NCI-H1092 treated with DMSO at 0.1 percent for 48 hours (cell line): ENCODE results near the gene MYO6.
"Not testable (repeated sequence)": the region's sequence is repeated elsewhere in the genome, so short reads cannot be mapped to it uniquely, and the experiment has no call there.

Experiments used
- DNase-seq: peaks from one replicate; lab custom pipeline; 2025; lab: John Stamatoyannopoulos, UW

Gene MYO6

DNA sequence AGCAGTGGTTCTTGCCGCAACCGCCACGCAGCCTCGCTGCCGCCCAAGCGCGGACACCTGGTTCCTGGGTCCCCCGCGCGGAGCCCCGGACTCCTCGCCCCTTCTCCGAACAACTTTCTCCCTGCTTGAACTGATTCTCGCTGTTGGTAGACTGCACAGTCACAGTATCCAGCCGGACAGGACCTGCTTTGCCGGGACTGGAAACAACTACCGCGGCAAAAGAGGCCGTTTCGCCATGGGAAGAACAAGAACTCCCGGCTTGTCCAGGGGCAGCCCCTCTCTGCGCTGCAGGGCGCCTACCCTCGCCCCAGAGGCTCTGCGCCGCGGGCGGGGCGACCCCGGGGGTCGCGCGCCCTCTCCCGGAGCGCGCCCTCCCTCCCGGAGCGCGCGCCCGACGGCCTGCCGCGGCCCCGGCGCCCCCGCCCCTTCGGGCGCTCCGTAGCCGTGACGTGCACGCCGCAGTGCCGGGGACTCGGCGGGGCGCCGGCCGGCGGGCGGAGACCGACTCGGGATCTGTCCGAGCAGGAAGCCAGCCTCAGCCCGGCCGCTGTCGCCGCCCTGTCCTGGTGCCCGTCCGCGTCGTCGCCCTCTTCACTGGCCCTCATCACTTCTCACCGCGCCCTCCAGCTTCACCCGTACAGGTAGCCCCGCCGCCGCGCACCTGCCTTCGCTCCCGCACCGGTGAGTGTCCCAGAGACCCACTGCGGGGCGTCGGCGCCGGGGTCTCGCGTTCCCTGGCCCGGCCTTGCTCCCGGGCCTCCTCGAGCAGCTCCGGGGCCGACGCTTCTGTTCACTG lies at the start of gene MYO6:
MYO6 (plus strand) TSS at position 497 of the 796 bp plus-strand sequence. CDS start 68,309 bp downstream, outside the sequence.
- peak; percentile 8 for DNase-seq

DNA sequence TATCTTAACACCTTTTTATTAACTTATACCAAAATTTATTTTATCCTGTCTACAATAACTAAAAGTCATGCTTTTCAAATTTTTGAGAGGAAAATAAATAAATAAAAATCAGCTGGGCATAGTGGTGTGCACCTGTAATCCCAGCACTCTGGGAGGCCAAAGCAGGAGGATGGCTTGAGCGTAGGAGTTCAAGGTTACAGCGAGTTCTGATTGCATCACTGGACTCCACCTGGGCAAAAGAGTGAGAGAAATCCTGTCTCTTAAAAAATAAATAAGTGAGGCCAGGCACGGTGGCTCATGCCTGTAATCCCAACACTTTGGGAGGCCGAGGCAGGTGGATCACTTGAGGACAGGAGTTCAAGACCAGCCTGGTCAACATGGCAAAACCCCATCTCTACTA lies 40.7 kb upstream of the MYO6 start:
- DNase-seq = not testable (repeated sequence)

GRCh38 chr6:75711173-75711572 lies 37.9 kb upstream of the MYO6 start:
- DNase-seq = no peak

GRCh38 chr6:75719133-75719532 lies 29.9 kb upstream of the MYO6 start:
- DNase-seq = no peak

- no peak for DNase-seq
Measured at GRCh38 chr6:75723382-75723781, 25.7 kb upstream of the MYO6 start.

DNA sequence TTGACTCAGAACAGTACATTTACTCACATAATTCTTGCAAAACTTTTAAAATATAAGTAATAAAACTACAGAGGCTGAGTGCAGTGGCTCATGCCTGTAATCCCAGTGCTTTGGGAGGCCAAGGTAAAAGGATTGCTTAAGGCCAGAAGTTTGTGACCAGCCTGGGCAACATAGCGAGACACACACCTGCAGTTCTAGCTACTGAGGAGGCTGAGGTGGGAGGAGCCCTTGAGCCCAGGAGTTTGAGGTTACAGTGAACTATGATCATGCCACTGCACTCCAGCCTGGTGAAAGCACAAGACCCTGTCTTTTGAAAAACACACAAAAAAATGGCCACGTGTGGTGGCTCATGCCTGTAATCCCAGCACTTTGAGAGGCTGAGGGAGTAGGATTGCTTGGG lies 21.8 kb upstream of the MYO6 start:
- no peak for DNase-seq

DNA sequence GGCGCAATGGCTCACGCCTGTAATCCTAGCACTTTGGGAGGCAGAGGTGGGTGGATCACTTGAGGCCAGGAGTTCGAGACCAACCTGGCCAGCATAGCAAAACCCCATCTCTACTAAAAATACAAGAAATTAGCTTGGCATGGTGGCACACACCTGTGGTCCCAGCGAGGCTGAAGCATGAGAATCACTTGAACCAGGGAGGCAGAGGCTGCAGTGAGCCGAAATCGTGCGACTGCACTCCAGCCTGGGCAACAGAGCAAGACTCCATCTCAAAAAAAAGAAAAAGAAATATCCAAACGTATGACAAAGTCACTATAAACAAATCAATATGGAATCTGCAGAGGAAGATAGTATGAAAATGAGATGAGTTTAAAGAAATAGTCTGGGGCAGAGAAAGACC lies 18.0 kb upstream of the MYO6 start:
- not testable (repeated sequence) for DNase-seq

DNA sequence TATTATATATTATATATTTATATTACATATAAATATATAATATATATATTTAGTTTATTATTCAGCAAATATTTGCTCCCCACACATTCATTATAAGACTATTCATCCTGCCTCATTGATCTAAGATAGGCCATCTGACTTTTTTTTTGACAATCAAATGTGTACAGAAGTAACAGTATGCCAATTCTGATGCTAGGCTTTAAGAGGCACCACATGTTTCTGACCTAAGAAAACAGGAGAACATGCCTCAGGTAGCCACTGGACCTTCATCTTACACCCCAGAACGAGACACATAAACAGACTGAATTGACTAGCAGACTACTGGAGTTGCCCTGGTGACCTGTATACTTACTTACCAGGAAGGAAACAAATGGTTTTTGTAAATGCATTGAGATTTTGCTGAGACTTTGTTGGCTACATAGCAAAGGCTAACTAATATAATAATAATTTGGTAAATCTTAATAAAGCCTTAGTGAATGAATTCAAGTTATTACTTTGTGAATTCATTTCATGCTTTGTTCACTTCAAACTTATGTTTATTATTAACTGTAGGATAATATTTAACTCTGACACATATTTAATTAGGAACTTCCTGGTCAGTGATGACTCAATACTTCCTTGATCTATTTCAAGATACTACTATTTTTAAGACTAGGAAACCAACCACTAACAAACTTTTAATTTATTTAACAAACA lies 13.4 kb upstream of the MYO6 start:
- DNase-seq = no peak

GRCh38 chr6:75743971-75744370 lies 5.1 kb upstream of the MYO6 start:
- DNase-seq = no peak

DNA sequence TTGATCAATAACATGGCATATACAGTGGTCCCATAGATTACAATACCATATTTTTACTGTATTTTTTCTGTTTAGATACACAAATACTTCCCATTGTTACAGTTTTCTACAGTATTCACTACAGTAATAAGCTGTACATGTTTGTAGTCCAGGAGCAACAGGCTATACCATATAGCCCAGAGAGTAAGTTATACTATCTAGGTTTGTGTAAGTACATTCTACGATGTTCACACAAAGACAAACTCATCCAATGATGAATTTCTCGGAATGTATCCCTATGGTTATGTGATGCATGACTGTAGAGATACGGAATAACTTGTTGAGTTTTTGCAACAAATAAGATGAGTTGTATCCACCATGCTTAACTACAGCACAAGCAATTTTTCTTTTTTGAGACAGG lies 3.6 kb upstream of the MYO6 start:
- DNase-seq = no peak

DNA sequence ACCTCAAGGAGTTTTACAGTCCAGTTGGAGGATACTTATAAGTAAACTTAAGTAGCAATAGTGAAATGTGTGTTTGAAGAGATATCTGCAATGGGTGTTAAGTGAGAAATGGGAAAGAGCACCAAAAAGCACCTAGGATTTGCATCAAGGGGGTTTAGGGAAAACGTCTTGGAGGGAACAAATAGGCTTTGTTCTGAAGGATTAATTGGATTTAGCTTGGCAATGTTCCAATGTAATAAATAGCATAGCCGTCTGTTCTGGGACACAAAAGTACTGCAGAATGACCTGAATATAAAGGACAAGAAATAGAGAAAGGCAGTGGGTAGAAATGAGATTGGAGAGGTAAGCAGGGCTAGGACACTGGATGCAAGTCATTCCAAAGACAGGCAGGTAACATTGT lies 2.8 kb upstream of the MYO6 start:
- DNase-seq = no peak

DNA sequence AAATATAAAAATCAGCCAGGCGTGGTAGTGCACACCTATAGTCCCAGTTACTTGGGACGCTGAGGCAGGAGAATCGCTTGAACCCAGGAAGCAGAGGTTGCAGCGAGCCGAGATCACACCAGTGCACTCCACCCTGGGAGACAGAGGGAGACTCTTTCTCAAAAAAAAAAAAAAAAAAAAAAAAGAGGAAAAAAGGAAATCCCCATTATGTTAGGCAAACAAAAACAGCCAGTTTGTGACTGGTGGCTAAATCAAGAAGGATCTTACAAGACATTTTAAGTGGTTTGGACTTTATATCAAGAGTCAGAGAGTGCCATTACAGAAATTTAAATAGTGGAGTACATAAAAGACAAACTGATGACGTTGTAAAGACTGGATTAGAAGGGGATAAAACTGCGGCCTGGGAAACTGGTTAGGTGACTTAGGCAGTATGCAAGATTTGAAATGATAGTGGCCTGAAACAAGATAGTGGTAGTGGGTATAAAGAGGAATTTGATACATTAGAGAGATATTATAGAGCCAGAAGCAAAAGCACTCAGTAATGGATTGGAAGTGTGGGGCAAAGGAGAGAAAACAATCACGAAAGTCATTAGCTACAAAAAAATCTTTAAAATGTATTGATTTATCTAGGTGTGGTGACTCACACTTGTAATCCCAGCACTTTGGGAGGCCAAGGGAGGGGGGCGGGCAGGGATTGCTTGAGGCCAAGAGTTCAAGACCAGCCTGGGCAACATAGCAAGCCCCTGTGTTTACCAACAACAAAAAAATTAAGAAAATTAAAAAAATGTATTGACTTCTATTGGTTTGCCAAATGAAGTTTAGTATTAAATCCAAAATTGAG lies 1.7 kb upstream of the MYO6 start:
- DNase-seq = no peak

DNA sequence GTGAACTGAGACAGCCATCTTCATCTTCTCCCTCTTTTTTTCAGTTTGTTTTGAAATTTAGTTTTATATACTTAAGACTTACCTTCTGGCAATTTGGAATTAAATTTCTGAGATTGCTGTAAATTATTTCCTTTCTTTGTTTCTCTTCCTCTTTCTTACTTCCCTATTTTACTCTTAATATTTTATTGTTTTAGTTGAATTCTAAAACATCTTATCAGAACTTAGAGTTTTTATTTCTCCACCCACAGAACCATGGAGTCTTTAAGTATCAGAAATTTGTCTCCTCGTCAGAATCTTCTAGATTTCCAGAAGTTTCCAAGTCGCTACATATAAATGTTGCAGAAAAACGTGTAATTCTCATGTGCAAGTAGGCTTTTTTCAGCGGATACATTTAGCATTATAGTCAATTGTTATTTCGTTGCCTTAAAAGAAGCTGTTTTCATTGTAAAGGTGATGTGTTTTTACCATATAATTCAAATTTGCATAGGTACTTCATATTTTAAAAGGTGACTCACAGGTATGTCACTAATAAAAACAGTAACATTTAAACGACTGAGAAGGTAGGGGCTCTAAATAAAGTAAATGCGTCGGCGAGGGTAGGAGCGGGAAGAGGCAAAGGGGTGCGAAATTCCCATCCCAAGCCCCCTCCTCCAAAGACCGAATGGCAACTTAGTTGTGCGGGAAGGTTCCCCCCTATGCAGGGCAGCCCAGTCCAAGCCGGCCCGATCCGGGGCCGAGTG lies 866 bp upstream of the MYO6 start:
- DNase-seq = no peak

- DNase-seq = no peak
Measured at GRCh38 chr6:75751443-75751842, 2.4 kb downstream of the MYO6 start.

DNA sequence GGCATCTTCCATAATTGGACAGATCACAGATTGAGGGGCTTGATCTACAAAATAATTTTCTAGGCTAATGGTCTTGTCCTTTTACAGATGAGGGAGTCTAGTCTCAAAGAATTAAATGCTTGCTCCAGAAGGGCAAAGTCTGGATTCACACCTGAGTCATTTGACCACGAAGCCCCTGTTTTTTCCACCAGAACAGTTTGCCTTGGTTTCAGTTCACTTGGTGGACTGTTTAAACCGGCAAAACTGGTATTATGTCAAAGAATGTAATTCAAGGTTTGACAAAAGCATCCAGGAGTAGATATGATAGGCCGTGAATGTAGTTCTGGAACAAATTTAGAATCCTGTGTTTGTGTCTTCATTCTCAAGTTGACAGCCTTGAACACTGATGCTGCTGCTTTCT lies 3.3 kb downstream of the MYO6 start:
- DNase-seq = no peak

DNA sequence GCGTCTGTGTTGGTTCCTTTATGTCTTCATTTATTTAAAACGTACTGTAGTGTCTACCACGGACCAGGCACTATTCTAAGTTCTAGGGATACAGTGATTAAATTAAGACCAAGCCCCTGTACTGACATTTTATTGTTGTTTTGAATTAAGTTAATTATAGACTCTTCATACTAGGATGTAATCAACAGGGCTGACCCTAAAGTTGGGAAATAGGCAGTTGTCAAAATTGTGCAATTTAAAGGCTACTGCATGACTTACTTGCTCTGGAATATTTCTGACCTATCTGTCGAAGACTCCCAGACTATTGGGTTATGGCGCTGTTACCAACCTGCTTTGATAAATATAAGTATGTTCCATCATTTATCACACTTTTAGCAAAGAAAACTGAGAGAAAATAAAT lies 6.7 kb downstream of the MYO6 start:
- DNase-seq = no peak

GRCh38 chr6:75757295-75757694 lies 8.3 kb downstream of the MYO6 start:
- DNase-seq = no peak

GRCh38 chr6:75758061-75758460 lies 9.0 kb downstream of the MYO6 start:
- no peak for DNase-seq

- DNase-seq = no peak
Measured at GRCh38 chr6:75759207-75759606, 10.2 kb downstream of the MYO6 start.

GRCh38 chr6:75760320-75760719 lies 11.3 kb downstream of the MYO6 start:
- DNase-seq = no peak

GRCh38 chr6:75761489-75761888 lies 12.4 kb downstream of the MYO6 start:
- DNase-seq = no peak

DNA sequence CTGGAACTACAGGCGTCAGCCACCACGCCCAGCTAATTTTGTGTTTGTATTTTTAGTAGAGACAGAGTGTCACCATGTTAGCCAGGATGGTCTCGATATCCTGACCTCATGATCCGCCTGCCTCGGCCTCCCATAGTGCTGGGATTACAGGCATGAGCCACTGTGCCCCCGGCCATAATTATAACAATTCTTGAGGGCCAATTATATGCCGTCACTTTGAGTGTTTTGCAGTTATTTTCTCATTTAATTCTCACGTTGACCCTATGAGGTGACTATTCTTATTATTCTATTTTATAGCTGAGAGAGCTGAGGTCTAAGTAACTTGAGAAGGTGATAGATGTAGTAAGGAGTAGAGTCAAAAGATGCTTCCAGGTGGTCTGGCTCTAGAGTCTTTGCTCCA lies 13.0 kb downstream of the MYO6 start:
- no peak for DNase-seq
